Adipocyte (in vitro differentiated cells): ENCODE measurements around the gene RPS6KA2.

Experiments used
- DNase-seq: peaks from one replicate; pipeline ENCODE4 v3.0.0-alpha.2; 2015; ENCODE audit warnings: low read depth
- H3K27me3 ChIP-seq: replicated peaks from 2 replicates; pipeline ENCODE4 v1.7.0; 2013; ENCODE audit warnings: mild to moderate bottlenecking, low read length, moderate library complexity; ENCODE audit not compliant: control insufficient read depth, insufficient read depth
- H3K36me3 ChIP-seq: 2 replicates; pipeline ENCODE4 v1.7.0; 2013; ENCODE audit warnings: low read length, mild to moderate bottlenecking, moderate library complexity; ENCODE audit not compliant: control insufficient read depth, insufficient read depth, severe bottlenecking
- H3K4me1 ChIP-seq: 2 replicates; pipeline ENCODE4 v1.7.0; 2013; ENCODE audit warnings: mild to moderate bottlenecking, low read length, moderate library complexity; ENCODE audit not compliant: control insufficient read depth, insufficient read depth
- H3K4me3 ChIP-seq: 2 replicates; pipeline ENCODE4 v1.7.0; 2013; ENCODE audit warnings: mild to moderate bottlenecking, low read length, moderate library complexity
- H3K9ac ChIP-seq: 2 replicates; pipeline ENCODE4 v1.7.0; 2013; ENCODE audit warnings: mild to moderate bottlenecking, low read length, moderate library complexity
- H3K9me3 ChIP-seq: 2 replicates; pipeline ENCODE4 v1.7.0; 2013; ENCODE audit warnings: mild to moderate bottlenecking, low read length, moderate library complexity; ENCODE audit not compliant: control insufficient read depth

The RPS6KA2 gene

DNA sequence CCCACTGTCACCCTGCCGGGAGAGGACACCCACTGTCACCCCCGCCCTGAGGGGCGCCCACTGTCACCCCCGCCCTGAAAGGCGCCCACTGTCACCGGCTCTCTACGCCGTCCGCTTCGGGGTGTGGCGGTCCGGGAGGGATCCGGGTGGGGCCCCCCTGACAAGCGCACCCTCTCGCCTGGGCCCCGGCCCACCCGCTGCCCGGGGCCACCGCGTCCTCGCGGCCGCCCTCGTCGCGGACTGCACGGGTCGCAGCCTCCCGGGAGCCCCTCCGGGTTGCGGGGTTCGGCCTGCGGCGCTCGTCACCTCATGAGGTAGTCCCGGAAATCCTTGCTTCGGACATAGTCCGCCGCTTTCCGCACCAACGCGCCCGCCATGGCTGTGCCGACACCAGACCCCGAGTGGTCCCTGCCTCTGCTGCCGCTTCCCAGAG lies 244.5 kb downstream of the RPS6KA2 start:
- peaks cover 22% of the 10 kb centered on the region for H3K4me1 ChIP-seq
- no peaks in the 10 kb centered on the region for H3K27me3 ChIP-seq
- H3K9ac ChIP-seq: peak overlapping the region; percentile 87
- H3K9me3 ChIP-seq: no peaks in the 10 kb centered on the region
- peak overlapping the region; percentile 94 for H3K4me3 ChIP-seq
- no peaks in the 10 kb centered on the region for H3K36me3 ChIP-seq
- DNase-seq: no peak

DNA sequence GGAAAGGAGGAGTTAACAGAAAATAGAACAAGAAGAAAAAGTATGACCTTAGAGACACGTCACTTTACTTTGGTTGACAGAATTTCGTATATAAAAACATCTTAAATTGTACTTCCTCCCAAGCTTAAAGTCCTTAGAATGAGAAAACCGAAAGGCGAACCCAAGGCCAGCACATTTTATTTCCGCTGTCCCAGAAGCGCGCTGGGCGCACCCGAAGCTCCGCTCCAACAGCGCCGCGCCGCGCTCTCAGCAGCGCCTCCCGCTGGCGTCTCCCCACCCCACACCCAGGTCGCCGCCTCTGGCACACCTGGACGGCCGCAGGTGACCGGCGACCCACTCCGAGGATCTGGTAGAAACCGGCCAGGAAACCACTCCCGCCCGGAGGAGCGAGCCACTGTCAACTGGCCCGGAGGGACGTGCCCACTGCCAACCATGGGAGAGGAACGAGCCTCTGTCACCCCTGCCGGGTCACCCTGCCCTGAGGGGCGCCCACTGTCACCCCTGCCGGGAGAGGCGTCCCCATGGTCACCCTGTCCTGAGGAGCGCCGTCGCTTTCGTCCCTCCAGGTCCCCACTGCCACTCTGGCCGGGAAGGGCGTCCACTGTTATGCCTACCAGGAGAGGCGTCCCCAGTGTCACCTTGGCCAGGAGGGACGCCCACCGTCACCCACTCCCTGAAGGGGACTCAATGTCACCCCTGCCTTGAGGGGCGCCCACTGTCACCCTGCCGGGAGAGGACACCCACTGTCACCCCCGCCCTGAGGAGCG lies 245.1 kb downstream of the RPS6KA2 start:
- Histone ChIP-seq H3K9me3 (no peaks in the 10 kb centered on the region), H3K27me3 (no peaks in the 10 kb centered on the region), H3K4me1 (peaks cover 17% of the 10 kb centered on the region), H3K4me3 (peak overlapping the region; percentile 94), H3K36me3 (no peaks in the 10 kb centered on the region), H3K9ac (peak overlapping the region; percentile 87)
- peak; percentile 71 for DNase-seq

- H3K9me3 ChIP-seq: no peaks in the 10 kb centered on the region
- H3K27me3 ChIP-seq: no peaks in the 10 kb centered on the region
- H3K4me3 ChIP-seq: peak overlapping the region; percentile 94
- H3K4me1 ChIP-seq: peaks cover 17% of the 10 kb centered on the region
- peak overlapping the region; percentile 87 for H3K9ac ChIP-seq
- no peak for DNase-seq
- no peaks in the 10 kb centered on the region for H3K36me3 ChIP-seq
Observed at GRCh38 chr6:166381381-166381732, 245.7 kb downstream of the RPS6KA2 start.

- Histone ChIP-seq H3K9ac (no peak overlapping the region), H3K9me3 (no peaks in the 10 kb centered on the region), H3K36me3 (no peaks in the 10 kb centered on the region), H3K27me3 (no peaks in the 10 kb centered on the region), H3K4me1 (peaks cover 12% of the 10 kb centered on the region), H3K4me3 (no peak overlapping the region)
- DNase-seq: no peak
Observed at GRCh38 chr6:166379800-166380199, 247.3 kb downstream of the RPS6KA2 start.

DNA sequence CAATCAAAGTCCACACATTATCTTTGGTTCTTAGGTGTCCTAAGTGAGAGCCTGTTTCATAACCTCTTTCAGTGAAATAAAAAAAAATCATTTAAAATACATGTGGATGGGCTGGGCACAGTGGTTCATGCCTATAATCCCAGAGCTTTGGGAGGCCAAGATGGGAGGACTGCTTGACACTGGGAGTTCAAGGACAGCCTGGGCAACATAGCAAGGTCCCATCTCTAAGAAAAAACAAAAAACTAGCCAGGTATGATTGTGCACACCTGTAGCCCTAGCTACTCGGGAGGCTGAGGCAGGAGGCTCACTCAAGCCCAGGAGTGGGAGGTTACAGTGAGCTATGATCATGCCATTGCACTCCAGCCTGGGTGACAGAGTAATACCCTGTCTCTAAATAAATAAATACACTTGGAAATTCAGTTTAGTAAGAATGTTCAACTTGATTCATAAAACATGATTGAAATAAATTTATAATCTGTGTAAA lies 247.9 kb downstream of the RPS6KA2 start:
- Histone ChIP-seq H3K36me3 (no peaks in the 10 kb centered on the region), H3K4me1 (peaks cover 9% of the 10 kb centered on the region), H3K4me3 (no peak overlapping the region), H3K27me3 (no peaks in the 10 kb centered on the region), H3K9ac (no peak overlapping the region), H3K9me3 (no peaks in the 10 kb centered on the region)
- no peak for DNase-seq

- H3K9me3 ChIP-seq: no peaks in the 10 kb centered on the region
- no peaks in the 10 kb centered on the region for H3K27me3 ChIP-seq
- DNase-seq: no peak
- H3K9ac ChIP-seq: no peak overlapping the region
- H3K36me3 ChIP-seq: no peaks in the 10 kb centered on the region
- H3K4me3 ChIP-seq: no peak overlapping the region
- H3K4me1 ChIP-seq: peaks cover 8% of the 10 kb centered on the region
Observed at GRCh38 chr6:166377721-166378120, 249.3 kb downstream of the RPS6KA2 start.

DNA sequence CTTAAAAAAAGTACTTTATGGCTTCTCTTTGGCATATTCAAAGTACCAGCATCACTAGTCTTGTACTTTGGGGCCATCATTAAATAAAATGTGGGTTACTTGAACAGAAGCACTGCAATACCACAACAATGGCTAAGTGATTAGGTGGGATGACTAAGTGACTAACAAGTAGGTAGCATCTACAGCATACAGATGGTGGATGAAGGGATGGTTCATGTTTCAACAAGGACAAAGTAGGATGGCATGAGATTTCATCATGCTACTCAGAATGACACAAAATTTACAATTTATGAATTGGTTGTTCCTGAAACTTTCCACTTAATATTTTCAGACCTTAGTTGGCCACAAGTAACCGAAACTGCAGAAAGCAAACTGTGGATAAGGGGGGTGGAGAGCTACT lies 252.0 kb downstream of the RPS6KA2 start:
- peaks cover 6% of the 10 kb centered on the region for H3K4me1 ChIP-seq
- H3K9ac ChIP-seq: no peak overlapping the region
- no peaks in the 10 kb centered on the region for H3K27me3 ChIP-seq
- H3K4me3 ChIP-seq: no peak overlapping the region
- H3K9me3 ChIP-seq: no peaks in the 10 kb centered on the region
- H3K36me3 ChIP-seq: peaks cover 5% of the 10 kb centered on the region
- no peak for DNase-seq

GRCh38 chr6:166370489-166370888 lies 256.6 kb downstream of the RPS6KA2 start:
- Histone ChIP-seq H3K27me3 (no peaks in the 10 kb centered on the region), H3K9me3 (no peaks in the 10 kb centered on the region), H3K36me3 (peaks cover 33% of the 10 kb centered on the region), H3K4me3 (no peak overlapping the region), H3K4me1 (peaks cover 21% of the 10 kb centered on the region), H3K9ac (no peak overlapping the region)
- no peak for DNase-seq

GRCh38 chr6:166369782-166370181 lies 257.3 kb downstream of the RPS6KA2 start:
- DNase-seq: no peak
- H3K36me3 ChIP-seq: peaks cover 35% of the 10 kb centered on the region
- H3K4me1 ChIP-seq: peaks cover 27% of the 10 kb centered on the region
- no peaks in the 10 kb centered on the region for H3K9me3 ChIP-seq
- H3K9ac ChIP-seq: no peak overlapping the region
- H3K27me3 ChIP-seq: no peaks in the 10 kb centered on the region
- no peak overlapping the region for H3K4me3 ChIP-seq

DNA sequence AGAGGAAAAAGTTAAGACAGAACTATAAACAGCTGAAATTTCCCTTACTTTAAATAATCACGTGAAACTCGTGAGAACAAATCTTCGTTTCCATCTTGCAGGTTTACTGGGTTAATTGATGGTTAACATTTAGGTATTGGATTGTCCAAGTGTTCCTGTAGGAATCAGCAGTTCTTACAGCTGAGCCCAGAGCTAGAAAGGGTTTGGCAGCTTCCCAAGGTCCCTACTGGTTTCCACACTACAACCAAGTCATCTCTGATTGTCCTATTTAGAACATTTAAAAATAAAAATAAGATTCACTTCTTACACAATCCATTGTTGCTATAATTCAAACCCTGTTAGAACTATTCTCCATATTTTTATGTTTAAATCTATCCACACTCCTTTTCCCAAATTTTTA lies 260.1 kb downstream of the RPS6KA2 start:
- Histone ChIP-seq H3K36me3 (peaks cover 57% of the 10 kb centered on the region), H3K4me3 (no peak overlapping the region), H3K9ac (no peak overlapping the region), H3K4me1 (peaks cover 33% of the 10 kb centered on the region), H3K27me3 (no peaks in the 10 kb centered on the region), H3K9me3 (no peaks in the 10 kb centered on the region)
- DNase-seq: no peak

DNA sequence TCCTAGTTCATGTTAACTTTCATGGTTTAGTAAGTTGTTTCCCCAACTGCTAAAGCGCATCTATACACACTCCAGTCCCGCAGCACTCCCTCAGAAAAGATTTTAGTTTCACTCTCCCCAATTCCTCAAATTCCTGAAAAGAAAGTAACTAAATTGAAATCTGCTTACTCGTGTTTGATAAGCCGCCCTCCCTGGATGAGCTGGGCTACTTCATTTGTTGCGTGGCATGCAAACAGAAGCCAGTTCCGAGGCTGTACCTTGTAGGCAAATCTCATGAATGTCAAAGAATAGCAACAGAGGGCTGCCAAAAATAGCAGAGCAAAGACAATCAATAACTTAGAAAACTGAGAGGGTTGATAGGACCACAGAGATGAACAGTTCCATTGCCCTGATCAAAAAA lies 261.2 kb downstream of the RPS6KA2 start:
- Histone ChIP-seq H3K27me3 (no peaks in the 10 kb centered on the region), H3K9me3 (no peaks in the 10 kb centered on the region), H3K36me3 (peaks cover 57% of the 10 kb centered on the region), H3K9ac (no peak overlapping the region), H3K4me3 (no peak overlapping the region), H3K4me1 (peaks cover 39% of the 10 kb centered on the region)
- peak; percentile 35 for DNase-seq

DNA sequence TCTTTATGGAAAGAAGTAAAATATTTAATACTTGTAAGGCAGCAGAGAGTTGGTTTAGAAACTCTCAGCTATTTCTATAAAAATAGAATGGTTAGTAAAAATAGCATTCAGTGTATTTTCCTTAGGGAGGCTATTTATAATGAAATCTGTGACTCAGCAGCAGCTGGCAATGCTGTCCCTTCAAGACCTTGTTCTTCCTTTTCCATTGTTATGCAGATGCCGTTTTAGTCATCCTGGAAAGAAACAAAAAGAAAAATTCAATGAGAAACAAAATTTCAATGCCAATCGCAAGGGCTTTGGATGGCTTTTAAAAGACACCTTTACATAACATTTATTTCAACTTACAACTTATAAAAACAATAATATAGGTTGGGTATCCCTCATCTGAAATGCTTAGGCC lies 261.8 kb downstream of the RPS6KA2 start:
- peak; percentile 72 for DNase-seq
- Histone ChIP-seq H3K4me3 (peak overlapping the region; percentile 43), H3K36me3 (peaks cover 54% of the 10 kb centered on the region), H3K4me1 (peaks cover 45% of the 10 kb centered on the region), H3K9ac (peak overlapping the region; percentile 64), H3K9me3 (no peaks in the 10 kb centered on the region), H3K27me3 (no peaks in the 10 kb centered on the region)
